Uterus (tissue), 4 donors: ENCODE measurements around the gene LTK. TPM values are rescaled to one million over a fixed set of nuclear protein-coding genes. Genes with fewer than 3 reads are reported as not detected.

Source experiments
- DNase-seq, 2 donors: peaks; one replicate each; pipeline ENCODE4 v3.0.0-alpha.2; 2019 to 2020
- H3K27ac ChIP-seq, 2 donors: fragments of 200-600 bp; sonication (generic); 1 replicate in 1 of 2; 2 replicates in 1 of 2; pipeline ENCODE4 v1.5.1; 2016 to 2018
- H3K27me3 ChIP-seq, 2 donors: fragments of 200-600 bp; sonication (generic); one replicate each; pipeline ENCODE4 v1.5.1; 2018 to 2019; ENCODE audit warnings: control low read depth in 1 of 2
- H3K36me3 ChIP-seq, 2 donors: fragments of 200-600 bp; sonication (generic); one replicate each; pipeline ENCODE4 v1.5.1; 2019; ENCODE audit warnings: control low read depth in 1 of 2
- H3K4me1 ChIP-seq, 2 donors: fragments of 200-600 bp; sonication (generic); one replicate each; pipeline ENCODE4 v1.5.1; 2018 to 2019; ENCODE audit warnings: control low read depth in 1 of 2
- H3K4me3 ChIP-seq, 2 donors: fragments of 200-600 bp; sonication (generic); 1 replicate in 1 of 2; 2 replicates in 1 of 2; pipeline ENCODE4 v1.5.1; 2018 to 2019; ENCODE audit warnings: mild to moderate bottlenecking in 1 of 2
- H3K9me3 ChIP-seq, 2 donors: fragments of 200-600 bp; sonication (generic); one replicate each; pipeline ENCODE4 v1.5.1; 2019; ENCODE audit warnings: control low read depth in 1 of 2
- POLR2A ChIP-seq, 2 donors: fragments of 450-650 bp; IDR thresholded peaks; one replicate each; pipeline ENCODE4 v1.6.1; 2016; ENCODE audit warnings: antibody characterized with exemption in 2 of 2, mild to moderate bottlenecking in 1 of 2, moderate library complexity in 1 of 2
- intact Hi-C: fragments of 100-400 bp; cut with DNase I; formaldehyde crosslinking; loops from one replicate; pipeline ENCODE4 v1.15.1; 2023; ENCODE audit warnings: low total_unique reads
- total RNA-seq, 4 donors: library from RNA; depleted of rRNA in 3 of 4; stranded (reverse); fragments of >200 nt in 3 of 4; gene quantifications; one replicate each; pipeline versions ENCODE4 v1.1.0 to v1.2.4, GENCODE V29; 2014 to 2023
- TF ChIP-seq, protein P1 (sequence below), 4 experiments: fragments of 200-600 bp in 2 of 4; fragments of 450-650 bp in 2 of 4; sonication (generic) in 2 of 4; IDR thresholded peaks; one replicate each; pipeline ENCODE4 v1.5.1; 2016 to 2019; ENCODE audit warnings: antibody characterized with exemption in 4 of 4, mild to moderate bottlenecking in 2 of 4, moderate library complexity in 1 of 4
- donor health status: DM: yes; HTN: yes; CAD: no.

Gene LTK
- total RNA-seq, 4 donors from 2014 or later, result 0.24 to 0.55 TPM; not detected in 2

DNA sequence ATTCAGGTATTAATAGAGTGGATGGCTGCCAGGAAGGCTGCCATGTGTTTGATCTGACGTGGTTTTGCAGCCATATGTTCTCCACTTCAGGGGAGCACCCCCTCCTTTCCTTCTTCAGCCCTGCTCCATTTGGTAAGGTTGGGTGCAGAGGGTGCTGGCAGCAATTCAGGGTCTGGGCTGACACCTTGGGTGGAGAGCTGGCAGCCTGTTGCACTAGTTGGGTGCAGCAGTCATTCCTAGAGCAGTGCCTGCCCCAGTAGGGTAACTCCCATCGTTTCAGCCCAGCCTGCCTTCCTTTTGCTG, 46.9 kb upstream of the LTK start:
- peak in 1 of 2 donors; percentile 27 for DNase-seq
- Histone ChIP-seq H3K27ac (peak overlapping the region; percentile 7 to 79), H3K36me3 (no peaks in the 10 kb centered on the region), H3K4me1 (peaks cover 4 to 12% of the 10 kb centered on the region in 2 donors), H3K4me3 (peak overlapping the region in 1 of 2 donors; percentile 73), H3K27me3 (no peaks in the 10 kb centered on the region), H3K9me3 (no peaks in the 10 kb centered on the region)
- intact Hi-C loops, result no loop called here
- no peak for TF ChIP-seq POLR2A (IDR thresholded peaks at IDR 0.05)
- TF ChIP-seq, protein P1, sequence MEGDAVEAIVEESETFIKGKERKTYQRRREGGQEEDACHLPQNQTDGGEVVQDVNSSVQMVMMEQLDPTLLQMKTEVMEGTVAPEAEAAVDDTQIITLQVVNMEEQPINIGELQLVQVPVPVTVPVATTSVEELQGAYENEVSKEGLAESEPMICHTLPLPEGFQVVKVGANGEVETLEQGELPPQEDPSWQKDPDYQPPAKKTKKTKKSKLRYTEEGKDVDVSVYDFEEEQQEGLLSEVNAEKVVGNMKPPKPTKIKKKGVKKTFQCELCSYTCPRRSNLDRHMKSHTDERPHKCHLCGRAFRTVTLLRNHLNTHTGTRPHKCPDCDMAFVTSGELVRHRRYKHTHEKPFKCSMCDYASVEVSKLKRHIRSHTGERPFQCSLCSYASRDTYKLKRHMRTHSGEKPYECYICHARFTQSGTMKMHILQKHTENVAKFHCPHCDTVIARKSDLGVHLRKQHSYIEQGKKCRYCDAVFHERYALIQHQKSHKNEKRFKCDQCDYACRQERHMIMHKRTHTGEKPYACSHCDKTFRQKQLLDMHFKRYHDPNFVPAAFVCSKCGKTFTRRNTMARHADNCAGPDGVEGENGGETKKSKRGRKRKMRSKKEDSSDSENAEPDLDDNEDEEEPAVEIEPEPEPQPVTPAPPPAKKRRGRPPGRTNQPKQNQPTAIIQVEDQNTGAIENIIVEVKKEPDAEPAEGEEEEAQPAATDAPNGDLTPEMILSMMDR (IDR thresholded peaks at IDR 0.05), result no peak

DNA sequence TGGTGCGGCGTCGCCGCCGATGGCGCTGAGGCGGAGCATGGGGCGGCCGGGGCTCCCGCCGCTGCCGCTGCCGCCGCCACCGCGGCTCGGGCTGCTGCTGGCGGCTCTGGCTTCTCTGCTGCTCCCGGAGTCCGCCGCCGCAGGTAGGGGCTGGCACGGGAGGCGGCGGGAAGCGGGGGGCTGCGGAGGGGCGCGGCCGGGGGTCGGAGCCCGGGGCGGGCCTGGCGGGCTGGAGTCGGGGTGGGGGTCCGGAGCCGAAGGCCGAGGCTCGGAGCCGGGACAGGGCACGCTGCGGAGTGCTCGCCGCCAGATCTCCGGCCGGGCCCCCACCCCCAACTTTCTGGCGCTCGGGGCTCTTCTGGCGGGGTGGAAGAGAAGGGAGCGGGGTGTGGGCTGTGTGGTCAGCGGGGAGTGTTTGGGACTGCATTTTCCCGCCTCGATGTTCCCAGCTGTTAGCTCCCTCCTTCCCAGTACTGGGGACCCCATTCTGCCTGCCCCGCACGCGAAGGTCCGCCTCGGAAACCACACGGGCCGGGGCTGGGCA, 45.7 kb upstream of the LTK start:
- Histone ChIP-seq H3K27me3 (no peaks in the 10 kb centered on the region), H3K4me1 (peaks cover 4 to 12% of the 10 kb centered on the region in 2 donors), H3K36me3 (no peaks in the 10 kb centered on the region), H3K27ac (peak overlapping the region; percentile 58 to 79), H3K9me3 (no peaks in the 10 kb centered on the region), H3K4me3 (peak overlapping the region; percentile 36 to 73)
- peak in 1 of 2 donors; percentile 32 for DNase-seq
- TF ChIP-seq POLR2A (IDR thresholded peaks at IDR 0.05), result no peak
- TF ChIP-seq, protein P1 (IDR thresholded peaks at IDR 0.05), result no peak
- intact Hi-C loops, result no loop called here

DNA sequence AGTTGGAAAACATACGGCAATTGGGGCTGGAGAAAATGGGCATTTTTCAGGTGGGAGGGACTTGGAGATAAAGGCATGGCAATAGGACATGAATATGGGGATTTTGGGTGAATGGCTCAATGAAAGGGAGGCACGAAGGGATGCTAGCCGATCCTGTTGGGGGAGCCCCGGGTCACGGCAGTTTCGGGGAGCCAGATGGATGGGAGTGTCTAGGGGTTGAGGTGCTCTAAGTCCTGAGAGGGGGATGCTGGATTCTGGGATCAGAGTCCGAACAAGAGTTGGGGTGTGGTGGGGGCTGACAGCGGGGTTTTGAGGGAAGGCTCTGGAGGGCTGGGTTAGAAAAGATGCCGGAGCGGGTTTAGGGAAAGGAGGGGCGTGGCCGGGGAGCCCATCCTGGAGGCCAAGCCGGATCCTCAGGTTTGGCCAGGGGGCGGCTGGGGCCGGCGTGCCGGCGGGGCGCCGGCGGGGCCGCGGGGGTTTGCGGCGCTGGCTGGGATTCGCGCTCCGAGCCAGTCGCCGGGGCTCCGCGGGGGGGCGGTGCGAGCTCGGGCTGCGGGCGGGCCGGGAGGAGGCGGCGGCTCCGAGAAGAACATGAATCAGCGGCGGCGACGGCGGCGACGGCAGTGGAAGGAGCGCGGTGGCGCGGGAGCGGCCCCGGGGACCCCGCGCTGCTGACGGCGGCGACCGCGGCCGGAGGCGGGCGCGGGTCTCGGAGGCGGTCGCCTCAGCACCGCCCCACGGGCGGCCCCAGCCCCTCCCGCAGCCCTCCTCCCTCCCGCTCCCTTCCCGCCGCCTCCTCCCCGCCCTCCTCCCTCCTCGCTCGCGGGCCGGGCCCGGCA, 45.0 kb upstream of the LTK start, which contains the start of gene TYRO3:
TSS of gene TYRO3 (plus strand) at position 813 of the 839 bp plus-strand sequence. CDS start 46 bp downstream, outside the sequence.
- peak; percentile 50 to 58 for DNase-seq
- Histone ChIP-seq H3K27ac (peak within 1 kb of the TSS; percentile 58 to 79), H3K4me1 (peaks cover 4 to 5% of the 10 kb centered on the region in 2 donors), H3K27me3 (no peaks in the 10 kb centered on the region), H3K4me3 (peak within 1 kb of the TSS; percentile 36 to 73), H3K36me3 (no peaks in the 10 kb centered on the region), H3K9me3 (no peaks in the 10 kb centered on the region)
- intact Hi-C loops, result no loop called here
- TF ChIP-seq, protein P1 (IDR thresholded peaks at IDR 0.05), result no peak
- peak; percentile 53 to 55 for TF ChIP-seq POLR2A (IDR thresholded peaks at IDR 0.05)

DNA sequence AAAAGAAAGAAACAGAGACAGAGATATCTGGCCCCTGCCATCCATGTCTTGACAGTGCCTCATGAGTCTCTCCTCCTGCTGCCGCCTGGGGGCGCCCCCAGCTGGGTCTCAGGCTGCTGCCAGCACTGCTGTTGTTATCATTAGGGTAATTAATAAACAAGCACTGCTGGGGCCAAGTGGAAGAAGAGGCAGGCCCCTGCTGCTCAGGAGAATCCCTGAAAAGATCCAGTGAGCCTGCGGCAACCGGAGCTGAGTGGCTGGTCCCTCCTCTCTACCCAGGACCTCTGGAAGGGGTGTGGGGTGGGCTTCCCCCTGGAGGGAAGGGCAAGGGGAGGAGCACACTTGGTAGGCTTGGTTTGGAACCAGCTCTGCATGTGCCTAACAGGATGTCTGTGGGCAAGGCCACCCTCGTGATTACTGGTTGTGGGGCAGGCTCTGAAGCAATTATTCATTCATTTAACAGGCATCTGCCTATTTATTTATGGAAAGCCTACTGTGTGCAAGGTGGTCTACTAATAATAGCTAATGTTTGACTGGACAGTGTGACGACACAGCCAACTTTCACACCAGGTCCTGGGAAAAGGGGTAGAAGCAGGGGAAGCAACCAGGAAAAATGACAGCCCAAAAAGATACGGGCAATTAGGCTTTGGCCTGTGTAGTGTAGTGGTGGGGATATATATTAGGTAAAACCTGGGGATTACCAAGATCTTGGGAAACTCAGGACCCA, 44.2 kb upstream of the LTK start:
- intact Hi-C loops, result no loop called here
- no peak for TF ChIP-seq POLR2A (IDR thresholded peaks at IDR 0.05)
- TF ChIP-seq, protein P1 (IDR thresholded peaks at IDR 0.05), result peak; percentile 63 to 84 (median 76)
- H3K4me3 ChIP-seq, result peak overlapping the region; percentile 36 to 73
- H3K4me1 ChIP-seq, result peaks cover 0 to 4% of the 10 kb centered on the region in 2 donors
- H3K9me3 ChIP-seq, result no peaks in the 10 kb centered on the region
- DNase-seq, result peak; percentile 60 to 67
- H3K36me3 ChIP-seq, result no peaks in the 10 kb centered on the region
- H3K27me3 ChIP-seq, result no peaks in the 10 kb centered on the region
- H3K27ac ChIP-seq, result peak overlapping the region; percentile 58 to 79
